Small intestine (tissue), 16 donors: ENCODE results near the gene SCYGR8. TPM values are rescaled to one million over a fixed set of nuclear protein-coding genes. Genes with fewer than 3 reads are reported as not detected.

Experiments
- DNase-seq, 2 donors: peaks; one replicate each; pipeline versions ENCODE4 v3.0.0 to v3.0.0-alpha.2; 2013
- FAIRE-seq: peaks from 2 replicates; lab custom pipeline; 2012; peaks lifted over from hg19 to GRCh38; lab: Jason Lieb, UNC
- H3K27ac ChIP-seq, 3 donors: one replicate each; pipeline ENCODE4 v1.5.1; 2013; ENCODE audit warnings: low read length in 2 of 3, mild to moderate bottlenecking in 2 of 3, control low read depth in 1 of 3, inconsistent platforms in 1 of 3, low read depth in 1 of 3, moderate library complexity in 1 of 3
- H3K27me3 ChIP-seq, 3 donors: one replicate each; pipeline ENCODE4 v1.6.1; 2013; ENCODE audit warnings: low read length in 3 of 3, inconsistent platforms in 1 of 3; ENCODE audit not compliant: control insufficient read depth in 3 of 3, insufficient read depth in 3 of 3
- H3K36me3 ChIP-seq, 3 donors: one replicate each; pipeline ENCODE4 v1.6.1; 2013; ENCODE audit warnings: low read length in 3 of 3, inconsistent platforms in 1 of 3, low read depth in 1 of 3, mild to moderate bottlenecking in 1 of 3, moderate library complexity in 1 of 3; ENCODE audit not compliant: control insufficient read depth in 3 of 3, insufficient read depth in 2 of 3
- H3K4me1 ChIP-seq, 3 donors: one replicate each; pipeline ENCODE4 v1.6.1; 2013; ENCODE audit warnings: low read length in 2 of 3, inconsistent platforms in 1 of 3, low read depth in 1 of 3, mild to moderate bottlenecking in 1 of 3, moderate library complexity in 1 of 3; ENCODE audit not compliant: control insufficient read depth in 3 of 3, insufficient read depth in 2 of 3
- H3K4me3 ChIP-seq, 3 donors: one replicate each; pipeline ENCODE4 v1.5.1; 2013; ENCODE audit warnings: low read length in 3 of 3, control low read depth in 1 of 3, inconsistent platforms in 1 of 3, low read depth in 1 of 3, mild to moderate bottlenecking in 1 of 3, moderate library complexity in 1 of 3
- H3K9me3 ChIP-seq, 2 donors: one replicate each; pipeline ENCODE4 v1.6.1; 2013; ENCODE audit warnings: low read depth in 1 of 2, low read length in 1 of 2; ENCODE audit not compliant: control insufficient read depth in 2 of 2, insufficient read depth in 1 of 2
- WGBS, 3 donors: extraction: QIAGEN DNeasy Blood & Tissue Kit; methylation state at CpG; one replicate each; pipeline ENCODE4 v1.1.7; 2013; 5-methylcytosine and 5-hydroxymethylcytosine counted together
- long read RNA-seq, 10 donors: transcript quantifications; one replicate each; lab custom pipeline, GENCODE V29; 2026
- polyA plus RNA-seq, 4 donors: library from polyadenylated mRNA; stranded (reverse) in 3 of 4; unstranded in 1 of 4; fragments of 200-250 nt in 3 of 4; fragments of 120-200 nt in 1 of 4; gene quantifications; one replicate each; pipeline versions ENCODE4 v1.2.1 to v1.2.3, GENCODE V29; 2013
- donor health status: healthy with polysubstance abuse.
- donor health status: control.
- donor health status: control.
- donor health status: Bipolar disorder and iron deficiency.
- donor health status: healthy.

Gene SCYGR8, protein sequence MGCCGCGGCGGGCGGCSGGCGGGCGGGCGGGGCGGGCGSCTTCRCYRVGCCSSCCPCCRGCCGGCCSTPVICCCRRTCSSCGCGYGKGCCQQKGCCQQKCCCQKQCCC
- polyA plus RNA-seq: not detected
- long read RNA-seq, donor 1: 0 reads
- long read RNA-seq, donor 2: 0 reads
- long read RNA-seq, donor 3: 0 reads
- long read RNA-seq, donor 4: 0 reads
- long read RNA-seq, donor 5: 0 reads
- long read RNA-seq, donor 6: 0 reads
- long read RNA-seq, donor 7: 0 reads
- long read RNA-seq, donor 8: 0 reads
- long read RNA-seq, donor 9: 0 reads
- long read RNA-seq, donor 10: 0 reads

DNA sequence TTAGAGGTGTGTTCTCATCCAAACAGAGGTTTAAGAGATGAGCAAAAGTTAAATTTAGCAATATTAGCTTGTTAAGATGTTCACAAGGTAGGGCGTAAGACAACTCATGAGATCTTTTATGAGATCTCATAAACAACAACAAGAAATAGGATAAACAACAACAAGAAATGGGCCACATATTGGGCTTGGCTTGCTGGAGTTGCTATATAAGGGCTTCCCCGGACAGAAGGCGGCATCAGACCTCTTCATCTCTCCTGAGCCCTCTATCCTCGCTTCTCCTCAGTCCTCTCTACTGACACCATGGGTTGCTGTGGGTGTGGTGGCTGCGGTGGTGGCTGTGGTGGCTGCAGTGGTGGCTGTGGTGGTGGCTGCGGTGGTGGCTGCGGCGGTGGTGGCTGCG, at the start of gene SCYGR8:
Gene SCYGR8, plus strand, starts transcription at position 301 of the 400 bp plus-strand sequence. Its CDS starts 0 bp downstream, at position 301.
- FAIRE-seq (no peak), DNase-seq (no peak)
- no peaks in the 10 kb centered on the region for H3K4me1 ChIP-seq
- 91 to 95% (median 95%) methylated on average over 4 to 5 of the region's 9 CpGs for WGBS, 3 donors
- H3K27me3 ChIP-seq: no peaks in the 10 kb centered on the region
- H3K4me3 ChIP-seq: no peak within 1 kb of the TSS
- H3K9me3 ChIP-seq: no peaks in the 10 kb centered on the region
- no peak within 1 kb of the TSS for H3K27ac ChIP-seq
- no peaks in the 10 kb centered on the region for H3K36me3 ChIP-seq

DNA sequence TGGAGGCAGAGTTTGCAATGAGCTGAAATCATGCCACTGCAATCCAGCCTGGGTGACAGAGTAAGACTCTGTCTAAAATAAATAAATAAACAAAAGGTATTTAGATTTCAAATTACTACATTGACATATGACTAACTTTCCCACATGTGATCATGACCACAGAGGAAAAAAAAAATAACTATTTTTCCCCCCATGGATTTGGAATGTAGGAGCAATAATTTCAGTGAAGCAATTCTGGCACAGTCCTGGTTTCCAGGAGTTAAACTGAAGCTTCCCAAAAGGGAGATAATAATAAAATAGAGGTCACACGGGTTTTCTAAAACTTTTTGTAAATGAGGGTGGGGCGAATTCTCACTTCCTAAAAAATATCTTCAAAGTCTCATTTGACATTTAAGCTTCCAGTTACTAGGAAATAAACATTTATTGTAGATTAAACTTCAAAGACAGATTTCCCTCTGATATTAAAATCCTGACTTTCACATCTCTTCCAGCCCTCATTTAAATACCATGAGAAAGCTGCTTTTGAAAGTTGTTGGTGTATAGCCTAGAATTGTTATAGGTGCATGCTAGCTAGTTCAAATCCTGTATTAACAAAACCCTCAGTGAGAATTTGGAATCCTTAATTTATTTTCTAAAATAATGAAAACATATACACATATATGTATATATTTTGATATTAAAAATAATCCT, 48.6 kb upstream of the SCYGR8 start:
- WGBS, 3 donors: 43 to 64% (median 56%) methylated on average over 2 of the region's 2 CpGs
- Histone ChIP-seq H3K36me3 (peaks cover 0 to 55% (median 11%) of the 10 kb centered on the region in 3 donors), H3K9me3 (no peaks in the 10 kb centered on the region), H3K27me3 (no peaks in the 10 kb centered on the region), H3K4me3 (no peak overlapping the region), H3K27ac (no peak overlapping the region), H3K4me1 (peaks cover 0 to 12% (median 4%) of the 10 kb centered on the region in 3 donors)
- FAIRE-seq (no peak), DNase-seq (no peak)

DNA sequence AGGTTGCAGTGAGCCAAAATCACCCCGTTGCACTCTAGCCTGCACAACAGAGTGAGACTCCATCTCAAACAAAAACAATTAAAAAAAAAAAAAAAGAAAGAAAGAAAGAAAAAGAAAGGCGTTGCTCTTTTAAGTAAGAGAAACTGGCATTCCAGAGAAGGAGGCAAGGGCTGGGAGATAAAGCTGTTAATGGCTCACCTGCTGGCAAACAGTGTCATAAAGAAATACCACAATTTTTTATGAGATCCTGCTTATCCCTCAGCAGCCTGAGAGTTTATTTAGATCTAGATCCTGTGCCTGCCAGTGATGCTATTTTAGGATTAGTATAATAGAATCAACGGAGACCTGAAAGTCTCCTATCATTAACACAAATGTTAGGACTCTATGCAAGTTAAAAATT, 44.1 kb upstream of the SCYGR8 start:
- Histone ChIP-seq H3K27ac (peak overlapping the region in 1 of 3 donors; percentile 40), H3K9me3 (no peaks in the 10 kb centered on the region), H3K36me3 (peaks cover 0 to 69% (median 7%) of the 10 kb centered on the region in 3 donors), H3K27me3 (no peaks in the 10 kb centered on the region), H3K4me1 (peaks cover 4 to 35% (median 11%) of the 10 kb centered on the region in 3 donors), H3K4me3 (no peak overlapping the region)
- FAIRE-seq (no peak), DNase-seq (peak; percentile 44 to 70)
- 6 to 59% (median 36%) methylated on average over 3 of the region's 3 CpGs for WGBS, 3 donors

DNA sequence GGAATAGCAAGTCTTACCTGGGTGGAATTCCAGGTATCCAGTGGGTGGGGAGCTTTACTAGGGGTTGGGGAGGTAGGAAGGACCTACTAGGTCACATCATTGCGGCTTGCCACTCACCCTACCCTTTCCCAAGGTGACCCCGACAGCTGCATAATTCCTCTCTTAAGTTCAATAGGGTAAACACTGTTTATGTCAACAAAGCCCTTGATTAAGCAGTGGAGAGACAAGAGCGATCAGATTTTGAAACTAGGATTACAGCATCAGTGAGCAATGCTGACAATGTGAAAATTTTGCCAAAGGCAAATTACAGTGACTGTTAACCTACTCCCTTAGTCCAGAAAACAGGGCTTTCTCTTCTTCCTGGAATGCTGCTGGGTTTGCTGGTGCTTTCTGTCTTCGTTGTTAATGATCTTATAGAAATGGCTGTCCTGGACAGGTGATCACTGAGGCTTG, 42.4 kb upstream of the SCYGR8 start:
- H3K36me3 ChIP-seq: peaks cover 0 to 68% (median 7%) of the 10 kb centered on the region in 3 donors
- 20 to 42% (median 21%) methylated on average over 4 of the region's 4 CpGs for WGBS, 3 donors
- peaks cover 4 to 45% (median 14%) of the 10 kb centered on the region in 3 donors for H3K4me1 ChIP-seq
- H3K27ac ChIP-seq: peak overlapping the region in 2 of 3 donors; percentile 35 to 40
- DNase-seq (peak; percentile 52 to 59), FAIRE-seq (no peak)
- H3K27me3 ChIP-seq: no peaks in the 10 kb centered on the region
- no peaks in the 10 kb centered on the region for H3K9me3 ChIP-seq
- H3K4me3 ChIP-seq: no peak overlapping the region

DNA sequence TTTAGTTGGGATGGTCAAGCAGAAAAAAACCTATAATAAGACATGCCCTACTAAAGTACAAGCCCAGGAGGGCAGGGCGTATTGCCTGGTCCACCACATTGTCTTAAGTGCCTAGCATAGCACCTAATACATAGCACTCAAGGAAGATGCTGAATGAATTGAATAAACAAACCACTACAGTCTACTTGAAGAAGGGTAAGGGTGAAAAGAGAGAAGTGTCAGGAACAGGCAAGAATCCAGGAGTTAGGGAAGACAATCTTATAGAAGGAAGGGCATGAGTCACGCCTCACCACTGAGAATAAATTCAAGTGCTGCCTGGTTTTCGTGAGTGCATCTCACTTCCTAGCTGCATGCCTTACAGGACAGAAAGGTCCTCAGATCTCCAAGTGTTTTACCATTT, 41.7 kb upstream of the SCYGR8 start:
- H3K27ac ChIP-seq: peak overlapping the region in 2 of 3 donors; percentile 35 to 40
- no peak for FAIRE-seq
- WGBS, 3 donors: 69 to 79% (median 78%) methylated on average over 3 of the region's 3 CpGs

DNA sequence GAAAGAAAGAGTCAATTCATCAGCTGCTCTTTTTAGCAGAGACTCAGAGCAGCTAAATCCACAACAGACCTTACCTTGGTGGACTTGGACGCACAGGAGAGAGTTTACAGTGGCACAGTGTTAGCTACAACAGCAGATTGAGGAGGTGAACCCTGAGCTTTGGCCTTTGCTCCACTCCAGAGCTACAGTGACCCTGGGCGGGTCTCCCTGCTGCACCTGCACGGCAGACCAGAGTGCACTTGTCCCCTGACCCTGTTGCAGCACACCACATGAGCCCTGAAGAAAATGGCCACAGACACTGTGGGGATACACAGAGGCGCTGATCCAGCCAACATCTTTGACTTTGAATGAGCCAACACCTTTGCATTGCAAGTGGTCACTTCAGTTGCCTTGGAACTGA, 38.8 kb upstream of the SCYGR8 start:
- Histone ChIP-seq H3K36me3 (peaks cover 0 to 59% (median 0%) of the 10 kb centered on the region in 3 donors), H3K27ac (peak overlapping the region in 2 of 3 donors; percentile 48 to 85), H3K4me1 (peaks cover 4 to 42% (median 10%) of the 10 kb centered on the region in 3 donors), H3K27me3 (no peaks in the 10 kb centered on the region), H3K4me3 (no peak overlapping the region), H3K9me3 (peaks cover 0 to 6% of the 10 kb centered on the region in 2 donors)
- FAIRE-seq (no peak), DNase-seq (peak; percentile 78 to 92)
- 41 to 67% (median 58%) methylated on average over 4 of the region's 4 CpGs for WGBS, 3 donors

More for the DNA sequence above, 41.7 kb upstream of the SCYGR8 start:
- H3K36me3 ChIP-seq: peaks cover 0 to 63% (median 3%) of the 10 kb centered on the region in 3 donors
- H3K4me3 ChIP-seq: no peak overlapping the region
- no peaks in the 10 kb centered on the region for H3K27me3 ChIP-seq
- DNase-seq: no peak
- peaks cover 4 to 45% (median 14%) of the 10 kb centered on the region in 3 donors for H3K4me1 ChIP-seq
- no peaks in the 10 kb centered on the region for H3K9me3 ChIP-seq

DNA sequence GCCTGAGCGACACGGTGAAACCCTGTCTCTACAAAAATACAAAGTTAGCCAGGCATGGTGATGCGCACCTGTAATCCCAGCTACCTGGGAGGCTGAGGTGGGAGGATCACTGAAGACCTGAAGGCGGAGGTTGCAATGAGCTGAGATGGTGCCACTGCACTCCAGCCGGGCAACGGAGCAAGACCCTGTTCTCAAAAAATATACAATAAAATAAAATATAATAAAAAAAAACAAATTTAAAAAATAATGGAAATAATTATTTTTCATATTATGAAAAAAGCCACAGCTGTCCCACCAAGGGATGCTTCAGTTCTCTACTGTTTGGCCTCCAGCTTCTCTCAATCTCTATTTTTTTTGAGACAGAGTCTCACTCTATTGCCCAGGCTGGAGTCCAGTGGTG, 38.3 kb upstream of the SCYGR8 start:
- Histone ChIP-seq H3K27ac (peak overlapping the region in 1 of 3 donors; percentile 85), H3K9me3 (peaks cover 0 to 6% of the 10 kb centered on the region in 2 donors), H3K36me3 (peaks cover 0 to 58% (median 0%) of the 10 kb centered on the region in 3 donors), H3K4me3 (no peak overlapping the region), H3K4me1 (peaks cover 4 to 40% (median 10%) of the 10 kb centered on the region in 3 donors), H3K27me3 (no peaks in the 10 kb centered on the region)
- FAIRE-seq: no peak
- WGBS, 3 donors: 83 to 88% (median 83%) methylated on average over 6 of the region's 6 CpGs
- no peak for DNase-seq

DNA sequence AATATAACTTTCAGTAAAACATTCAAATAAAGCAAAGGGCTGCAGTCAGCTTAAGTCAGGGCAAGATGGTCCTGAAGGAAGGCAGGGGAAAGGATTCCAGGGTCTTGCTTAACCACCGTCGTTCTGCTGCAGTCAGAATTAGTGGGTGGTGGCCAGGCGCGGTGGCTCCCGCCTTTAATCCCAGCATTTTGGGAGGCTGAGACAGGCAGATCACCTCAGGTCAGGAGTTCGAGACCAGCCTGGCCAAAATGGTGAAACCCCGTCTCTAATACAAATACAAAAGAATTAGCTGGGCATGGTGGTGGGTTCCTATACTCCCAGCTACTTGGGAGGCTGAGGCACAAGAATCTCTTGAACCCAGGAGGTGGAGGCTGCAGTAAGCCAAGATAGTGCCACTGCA, 34.7 kb upstream of the SCYGR8 start:
- Histone ChIP-seq H3K4me1 (peaks cover 0 to 26% (median 7%) of the 10 kb centered on the region in 3 donors), H3K9me3 (peaks cover 0 to 6% of the 10 kb centered on the region in 2 donors), H3K36me3 (peaks cover 0 to 38% (median 0%) of the 10 kb centered on the region in 3 donors), H3K27me3 (no peaks in the 10 kb centered on the region), H3K4me3 (no peak overlapping the region), H3K27ac (no peak overlapping the region)
- no peak for FAIRE-seq
- WGBS, 3 donors: 86 to 93% (median 93%) methylated on average over 7 of the region's 7 CpGs
- DNase-seq: no peak
